Measurements from ENCODE around the gene SPIB.

DNA sequence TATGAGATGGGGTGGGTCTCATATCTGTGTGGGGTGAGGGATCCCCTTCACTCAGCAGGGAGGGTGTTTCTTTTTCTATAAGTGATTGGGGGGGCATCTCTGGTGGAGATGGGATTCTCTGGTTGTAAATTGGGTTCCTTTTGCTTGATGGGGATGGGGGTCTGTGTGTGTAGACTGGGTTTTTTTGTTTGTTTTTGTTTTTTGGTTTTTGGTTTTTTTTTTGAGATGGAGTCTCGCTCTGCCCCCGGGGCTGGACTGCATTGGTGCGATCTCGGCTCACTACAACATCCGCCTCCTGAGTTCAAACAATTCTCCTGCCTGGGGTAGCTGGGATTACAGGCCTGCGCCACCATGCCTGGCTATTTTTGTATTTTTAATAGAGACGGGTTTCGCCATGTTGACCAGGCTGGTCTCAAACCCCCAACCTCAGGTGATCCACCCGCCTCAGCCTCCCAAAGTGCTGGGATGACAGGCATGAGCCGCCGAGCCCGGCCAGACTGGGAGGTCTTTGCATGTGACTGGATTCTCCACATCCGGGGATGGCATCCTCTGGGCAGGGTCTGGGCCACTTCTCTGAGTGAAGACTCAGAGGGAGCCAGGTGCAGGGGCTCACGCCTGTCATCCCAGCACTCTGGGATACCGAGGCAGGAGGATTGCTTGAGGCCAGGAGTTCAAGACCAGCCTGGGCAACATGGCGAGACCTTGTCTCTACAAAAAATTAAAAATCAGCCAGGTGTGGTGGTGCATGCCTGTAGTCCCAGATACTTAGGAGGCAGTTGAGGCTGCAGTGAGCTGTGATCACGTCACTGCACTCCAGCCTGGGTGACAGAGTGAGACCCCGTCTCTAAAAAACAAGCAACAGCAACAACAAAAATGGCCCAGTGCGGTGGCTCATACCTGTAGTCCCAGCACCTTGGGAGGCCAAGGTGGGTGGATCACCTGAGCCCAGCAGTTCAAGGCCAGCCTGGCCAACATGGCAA is 14.8 kb downstream of the SPIB start:
- no peak for TF ChIP-seq CTCF (IDR thresholded peaks at IDR 0.05 in 8 of 11, conservative IDR thresholded peaks at IDR 0.05 in 3 of 11)
- TF ChIP-seq POLR2A (IDR thresholded peaks at IDR 0.05): no peak
